AG20443 (cell line): ENCODE measurements around the gene DENND1A.
"Not testable (repeated sequence)": the region's sequence is repeated elsewhere in the genome, so short reads cannot be mapped to it uniquely, and the experiment has no call there.

Experiments used
- DNase-seq: peaks from one replicate; pipeline ENCODE4 v3.0.0; 2012; ENCODE audit warnings: low spot score, mixed read lengths

Gene DENND1A

DNA sequence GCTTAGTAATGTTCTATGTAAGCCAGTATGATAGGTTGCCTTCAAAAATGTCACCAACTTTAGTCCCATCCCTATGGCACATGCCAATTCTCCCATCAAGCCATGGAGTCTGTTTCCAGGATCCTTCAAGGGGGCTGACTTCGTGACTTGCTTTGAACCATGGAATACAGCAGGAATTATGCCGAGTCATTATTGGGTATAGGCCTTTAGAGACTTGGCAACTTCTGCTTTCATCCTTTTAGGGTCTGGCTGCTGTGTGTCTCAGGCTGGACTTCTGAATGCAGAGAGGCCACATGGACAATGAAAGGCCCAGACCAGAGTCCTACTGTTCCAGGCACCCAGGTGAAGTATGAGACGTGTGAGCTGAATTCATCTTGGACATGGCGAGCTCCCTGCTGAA, 109.8 kb downstream of the DENND1A start:
- DNase-seq: no peak

DNA sequence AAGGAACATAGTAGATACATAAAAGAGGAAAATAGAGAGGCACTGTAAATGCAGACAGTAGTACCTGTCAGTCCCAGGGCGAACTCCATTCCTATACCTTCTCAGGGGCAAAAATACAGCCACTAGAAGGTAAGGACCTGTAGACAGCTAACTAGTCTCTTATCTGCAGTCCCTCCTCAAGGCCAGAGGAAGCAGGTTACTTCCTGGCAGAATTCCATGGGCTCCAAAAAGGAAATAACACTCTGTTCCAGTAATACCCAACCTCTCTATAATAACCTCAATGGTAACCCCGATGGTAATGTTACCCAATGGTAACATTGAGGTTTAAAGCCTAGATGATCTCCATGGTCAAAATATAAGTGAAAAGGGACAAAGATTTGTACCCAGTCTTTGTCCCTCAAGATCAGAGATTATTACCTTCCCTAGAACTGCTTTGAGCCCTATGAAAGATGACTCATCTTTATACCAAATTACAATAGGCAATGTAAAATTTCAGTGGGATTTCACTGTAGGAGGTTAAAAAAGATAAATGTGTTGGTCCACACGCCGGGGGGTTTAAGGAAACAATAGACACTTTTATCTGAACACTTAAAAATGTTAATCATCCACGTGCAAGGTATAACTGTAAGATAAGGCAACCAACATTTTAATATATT, 113.0 kb downstream of the DENND1A start:
- no peak for DNase-seq

DNA sequence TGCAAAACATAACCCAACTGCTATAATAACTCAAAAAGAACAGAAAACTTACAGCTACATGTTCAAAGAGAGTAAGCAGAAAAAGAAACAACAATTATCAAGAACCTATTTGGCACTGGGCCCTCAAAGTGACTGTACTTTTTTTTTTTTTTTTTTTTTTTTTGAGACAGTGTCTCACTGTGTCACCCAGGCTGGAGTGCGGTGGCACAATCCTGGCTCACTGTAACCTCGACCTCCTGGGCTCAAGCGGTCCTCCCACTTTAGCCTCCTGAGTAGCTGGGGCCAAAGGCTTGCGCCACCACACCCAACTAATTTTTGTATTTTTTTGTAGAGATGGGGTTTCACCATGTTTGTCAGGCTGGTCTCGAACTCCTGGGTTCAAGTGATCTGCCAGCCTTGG, 114.1 kb downstream of the DENND1A start:
- DNase-seq: not testable (repeated sequence)

DNA sequence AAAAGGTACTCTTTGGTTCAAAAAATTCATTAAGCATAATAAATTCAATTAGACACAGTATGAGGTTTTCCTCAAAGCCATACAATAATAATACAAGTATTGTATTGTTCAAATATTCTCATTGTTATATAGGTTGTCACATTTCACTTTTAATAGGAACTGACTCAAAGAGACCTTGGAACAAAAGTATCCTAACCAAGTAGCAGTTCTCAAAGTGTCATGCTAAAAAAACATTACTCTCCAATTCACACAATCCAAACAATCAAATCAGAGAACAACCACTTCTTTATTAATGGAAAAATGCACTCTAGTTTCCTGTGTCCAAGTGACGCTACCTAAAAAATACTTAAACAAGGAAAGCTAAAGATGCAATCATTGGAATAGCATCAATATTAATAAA, 115.4 kb downstream of the DENND1A start:
- DNase-seq: no peak

DNA sequence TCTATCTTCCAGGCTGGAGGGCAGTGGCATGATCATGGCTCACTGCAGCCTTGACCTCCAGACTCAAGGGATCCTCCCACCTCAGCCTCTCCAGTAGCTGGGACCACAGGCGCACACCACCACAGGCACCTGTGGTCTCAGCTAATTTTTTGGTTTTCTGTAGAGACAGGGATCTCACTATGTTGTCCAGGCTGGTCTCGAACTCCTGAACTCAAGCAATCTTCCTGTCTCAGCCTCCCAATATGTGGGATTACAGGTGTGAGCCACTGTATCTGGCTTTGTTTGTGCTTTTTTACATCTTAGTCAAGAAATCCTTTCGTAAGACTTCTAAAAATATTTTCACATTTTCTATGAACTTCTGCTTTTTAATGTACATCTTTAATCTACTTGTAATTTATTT, 116.9 kb downstream of the DENND1A start:
- no peak for DNase-seq

DNA sequence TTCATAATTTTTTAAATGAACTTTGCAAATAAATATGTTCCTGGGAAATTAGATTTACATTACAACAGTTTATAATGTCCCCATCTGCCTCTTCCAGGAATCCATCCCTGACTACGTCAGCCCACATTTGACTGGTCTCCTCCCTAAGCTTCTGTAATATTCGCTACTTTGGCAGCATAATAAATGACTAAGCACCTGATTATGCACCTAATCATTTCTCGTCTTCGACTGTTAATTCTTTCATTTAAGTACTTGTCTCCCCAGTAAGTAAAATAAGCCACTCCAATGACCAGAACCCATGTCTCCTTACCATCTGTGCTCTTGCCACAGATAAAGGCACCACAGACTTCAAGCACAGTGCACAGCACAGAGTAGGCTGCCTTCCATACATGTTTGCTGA, 122.7 kb downstream of the DENND1A start:
- no peak for DNase-seq

DNA sequence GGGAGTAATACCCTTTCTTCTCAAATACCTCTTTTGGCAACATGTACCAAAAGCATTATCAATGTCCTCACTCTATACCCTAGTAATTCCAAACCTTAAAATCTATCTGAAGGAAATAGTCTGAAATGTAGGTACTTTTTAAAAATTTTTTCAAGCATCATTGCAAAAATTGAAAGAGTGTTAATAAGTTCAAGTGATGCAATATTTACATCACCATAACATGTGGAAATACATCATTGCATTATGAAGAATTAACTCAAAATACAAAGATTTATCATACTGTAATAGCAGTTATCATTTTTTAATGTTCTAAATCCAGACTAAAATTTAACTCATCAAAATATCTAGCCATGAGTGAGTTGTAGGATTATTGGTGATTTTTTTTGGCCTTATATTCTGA, 123.1 kb downstream of the DENND1A start:
- no peak for DNase-seq

DNA sequence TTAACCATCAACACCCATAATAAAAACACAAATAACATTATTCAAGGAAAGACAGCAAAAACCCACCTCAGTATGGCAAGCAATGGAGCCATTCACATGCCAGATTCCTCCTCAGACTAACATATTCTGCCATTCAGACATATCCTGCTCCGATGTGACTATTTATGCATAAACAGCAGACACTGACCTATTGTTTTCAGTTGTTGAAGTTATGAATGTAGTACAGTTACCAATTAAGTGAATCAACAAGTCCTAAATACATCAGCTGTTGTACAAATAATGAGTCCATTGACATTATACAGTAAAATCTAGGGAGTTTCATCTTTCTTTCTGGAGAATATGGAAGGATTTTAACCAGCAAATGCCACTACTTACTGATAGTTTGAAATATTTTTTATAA, 131.7 kb downstream of the DENND1A start:
- no peak for DNase-seq

DNA sequence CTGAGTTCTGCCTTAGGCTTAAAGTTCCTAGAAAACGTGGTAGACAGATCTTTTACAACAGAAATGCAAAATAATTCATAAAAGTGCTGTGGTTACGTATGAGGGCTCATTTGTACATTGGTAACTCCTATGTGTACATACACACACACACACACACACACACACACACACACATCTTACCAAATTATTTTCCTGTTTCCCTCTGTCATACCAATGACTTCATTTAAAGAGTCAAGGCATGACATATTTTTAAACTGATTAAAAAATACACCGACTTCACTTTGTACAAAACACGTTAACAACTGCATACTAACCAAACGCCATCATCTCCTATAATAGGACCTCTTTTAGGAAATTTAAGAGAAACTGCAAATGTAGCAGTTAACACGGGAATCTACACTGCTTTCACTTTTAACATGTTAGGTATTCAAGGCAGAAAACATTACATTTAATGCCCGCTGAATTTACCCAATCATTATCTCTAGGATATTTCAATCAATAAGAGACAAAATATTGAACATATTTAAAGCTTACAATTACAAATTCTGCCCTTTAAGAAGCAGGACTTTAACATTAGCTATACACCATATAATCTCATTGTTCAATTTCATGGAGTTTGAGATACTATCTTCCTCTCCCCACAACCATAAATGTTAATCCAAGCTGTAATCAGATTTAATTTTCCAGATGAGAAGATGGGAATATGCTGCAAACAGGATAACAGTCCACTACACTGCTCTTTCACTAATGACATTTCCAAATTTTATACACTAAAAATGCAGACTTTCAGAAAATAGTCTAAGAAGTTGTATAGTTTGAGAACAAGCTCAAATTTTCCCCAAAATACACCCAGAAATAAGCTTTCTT, 133.1 kb downstream of the DENND1A start:
- no peak for DNase-seq

DNA sequence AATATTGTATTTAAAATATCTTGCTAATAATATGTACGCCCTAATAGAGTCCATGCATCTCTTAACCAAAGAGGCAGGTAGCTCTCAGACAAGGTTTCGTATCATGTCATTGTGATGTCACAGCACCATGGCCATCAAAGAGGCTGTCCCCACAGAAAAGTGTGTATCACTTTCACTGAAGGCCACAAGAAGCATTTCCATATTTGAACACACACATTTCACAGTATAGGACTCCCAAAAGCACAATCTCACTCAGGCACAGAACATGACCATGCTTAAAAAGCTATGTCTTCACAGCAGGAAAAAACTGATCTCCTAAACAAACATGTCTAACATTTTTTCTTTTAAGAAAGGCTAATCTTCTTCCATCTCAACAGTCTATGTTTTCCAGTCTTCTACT, 133.8 kb downstream of the DENND1A start:
- no peak for DNase-seq

DNA sequence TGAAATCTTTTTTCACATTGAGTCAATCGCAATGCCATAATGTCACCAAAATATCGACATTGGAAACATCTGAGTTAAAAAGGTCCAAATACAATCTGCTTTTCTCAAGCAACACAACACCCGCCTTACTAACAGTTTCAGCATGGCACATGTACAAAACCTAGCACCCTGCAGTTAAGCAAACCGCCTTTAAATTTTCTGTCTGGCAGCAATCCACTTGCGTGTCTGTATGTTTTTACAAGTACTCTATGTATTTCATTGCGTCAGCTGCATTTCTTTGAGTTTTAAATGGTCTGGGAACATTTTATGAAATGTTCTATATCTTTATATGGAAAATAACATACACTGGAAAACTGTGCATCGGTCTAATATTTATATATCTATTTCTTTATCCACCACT, 134.6 kb downstream of the DENND1A start:
- no peak for DNase-seq

DNA sequence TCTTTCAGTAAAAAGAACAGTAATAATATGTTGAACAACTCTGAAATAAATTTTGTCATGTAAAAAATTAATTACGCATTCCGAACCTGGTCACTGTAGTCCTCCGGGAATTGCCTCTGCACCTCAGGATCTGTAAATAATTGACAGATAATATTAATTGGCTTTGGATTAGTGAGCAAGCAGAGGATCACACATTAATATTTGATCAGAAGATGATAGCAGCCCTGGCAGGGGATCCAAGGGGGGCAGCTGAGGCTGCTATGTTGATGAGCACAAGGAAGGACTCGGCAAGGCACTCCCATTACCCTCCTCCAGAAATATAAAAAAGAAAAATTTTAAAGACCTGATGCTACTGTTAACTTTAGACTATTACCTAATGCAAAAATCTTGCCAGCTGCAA, 137.4 kb downstream of the DENND1A start:
- no peak for DNase-seq

DNA sequence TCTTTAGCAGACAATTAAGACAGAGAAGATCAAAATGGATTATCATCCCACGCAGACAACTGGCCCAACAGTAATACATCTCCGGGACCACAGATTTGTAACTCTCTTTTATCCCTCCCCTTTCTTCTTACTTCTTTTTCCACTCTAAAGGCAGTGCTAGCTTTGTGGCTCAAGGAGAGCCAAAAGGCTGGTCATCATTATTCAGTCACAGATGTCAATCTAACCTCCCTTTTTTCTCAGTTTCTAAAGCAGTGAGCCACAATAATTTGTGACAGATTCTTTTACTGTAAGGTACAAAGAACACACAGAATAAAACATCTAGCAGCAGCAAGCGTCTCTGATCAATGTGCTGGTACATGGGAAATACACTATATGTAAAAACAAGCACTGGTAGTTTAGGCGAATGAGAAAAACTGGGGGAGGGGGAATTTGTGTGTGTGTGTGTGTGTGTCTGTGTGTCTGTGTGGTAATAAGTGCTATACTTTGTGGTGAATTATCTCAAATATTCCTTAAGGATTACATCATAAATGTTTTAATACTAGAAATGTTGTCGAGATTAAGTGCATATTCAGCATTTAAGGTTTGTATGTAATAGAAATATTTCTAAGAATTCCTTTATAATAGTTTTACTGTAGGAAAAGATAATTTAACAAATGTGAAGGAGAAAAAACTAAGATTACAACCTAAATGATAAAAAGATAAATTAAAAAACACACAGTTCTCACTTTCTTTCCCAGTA, 140.2 kb downstream of the DENND1A start:
- no peak for DNase-seq

DNA sequence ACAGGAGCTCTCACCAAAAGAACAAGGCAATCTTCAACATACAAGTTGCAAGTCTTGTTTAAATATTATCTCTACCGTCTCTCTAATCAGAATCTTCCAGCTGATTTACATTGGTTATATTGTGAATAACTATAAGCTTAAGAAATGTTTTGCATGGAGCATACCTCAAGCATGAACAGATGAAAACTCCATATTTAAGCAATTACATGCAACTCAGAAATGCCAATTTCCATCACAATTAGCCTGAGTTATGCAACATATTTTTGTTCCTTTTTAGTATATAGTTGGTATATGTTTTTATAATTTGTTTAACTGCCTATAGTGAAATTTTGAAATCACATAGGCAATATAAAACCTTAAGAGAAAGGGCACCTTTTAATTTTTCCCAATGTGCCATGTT, 142.5 kb downstream of the DENND1A start:
- DNase-seq: no peak

DNA sequence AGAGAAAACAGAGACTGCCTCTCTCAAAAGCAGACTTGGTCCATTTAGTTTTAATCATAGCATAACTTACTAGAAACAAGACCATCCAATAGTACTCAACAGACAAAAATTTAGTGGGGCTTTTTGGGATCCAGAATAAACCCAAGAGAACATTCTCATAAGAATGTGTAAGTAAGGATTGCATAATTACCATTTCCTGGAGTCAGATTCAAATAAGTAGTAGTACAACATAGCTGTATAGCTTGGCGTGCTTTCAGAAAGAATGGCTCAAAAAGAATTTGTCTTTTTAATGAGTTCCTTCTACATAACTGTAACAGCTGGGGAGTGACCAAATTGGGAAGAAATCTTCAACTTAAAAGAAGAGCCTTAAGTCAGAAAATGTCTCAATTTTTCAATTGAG, 145.4 kb downstream of the DENND1A start:
- DNase-seq: no peak

DNA sequence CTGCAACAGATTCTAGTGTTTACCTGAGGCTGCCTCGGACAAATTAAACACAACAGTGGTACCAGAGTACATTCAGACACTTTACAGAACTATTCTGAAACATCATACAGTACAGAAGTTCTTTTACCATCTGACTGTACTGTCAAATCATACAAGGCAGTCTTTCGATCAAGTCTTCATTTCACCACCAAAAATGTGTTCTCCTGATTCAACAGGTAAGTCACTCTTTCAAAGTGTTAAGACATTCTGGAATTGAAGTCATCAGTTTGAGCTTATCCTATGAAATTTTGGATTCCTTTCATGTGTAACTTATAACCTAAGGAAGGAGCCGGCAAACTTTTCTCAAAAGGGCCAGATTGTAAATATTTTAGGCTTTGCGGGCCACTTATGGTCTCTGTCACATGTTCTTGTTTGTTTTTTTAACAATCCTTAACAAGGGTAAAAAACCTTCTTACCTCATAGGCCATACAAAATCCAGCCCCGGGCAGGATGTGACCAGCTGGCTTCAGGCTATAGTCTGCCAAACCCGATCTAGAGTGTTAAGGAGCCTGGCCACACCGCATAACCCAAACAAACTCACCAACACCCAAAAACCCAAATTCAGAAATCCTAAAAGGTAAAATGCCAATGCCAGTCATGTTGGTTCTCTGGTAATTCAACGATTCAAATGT, 151.6 kb downstream of the DENND1A start:
- DNase-seq: no peak

DNA sequence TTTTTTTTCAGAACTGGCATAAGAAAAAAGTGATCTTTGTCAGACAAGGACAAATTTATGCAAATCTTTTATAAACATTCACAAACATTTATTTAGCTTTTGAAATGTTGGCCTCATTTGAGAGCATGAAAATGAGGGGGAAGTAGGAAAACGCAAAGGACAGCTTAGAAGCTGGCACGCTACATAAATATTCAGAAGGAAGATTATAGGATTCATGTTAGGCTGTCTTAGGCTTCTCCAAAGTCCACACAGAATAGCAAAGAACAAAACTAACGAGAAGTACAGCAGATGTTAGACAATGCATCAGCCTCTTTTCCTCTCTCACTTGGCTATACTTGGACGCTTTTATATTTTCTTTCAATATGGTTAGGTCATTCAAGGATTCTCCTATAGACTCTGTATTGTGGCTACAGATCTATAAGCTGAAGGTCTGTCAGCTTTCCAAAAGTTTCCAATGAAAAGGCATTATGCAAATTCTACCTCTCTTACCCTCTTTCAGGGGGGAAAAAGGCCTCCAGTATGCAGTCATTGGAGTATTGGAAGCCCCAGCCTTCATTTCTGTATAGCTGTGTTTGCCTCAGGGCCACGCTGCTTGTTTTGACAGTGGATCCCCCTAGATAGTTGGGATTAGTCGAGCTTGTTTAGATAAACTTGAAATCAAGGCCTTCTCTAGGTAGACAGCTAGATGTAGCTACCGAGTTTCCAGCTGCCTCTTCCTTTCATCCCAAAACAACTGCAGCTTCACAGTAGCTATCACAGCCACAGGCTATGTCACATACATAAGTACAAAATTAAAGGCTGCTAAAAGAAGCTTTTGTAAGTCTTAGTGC, 153.0 kb downstream of the DENND1A start:
- no peak for DNase-seq

DNA sequence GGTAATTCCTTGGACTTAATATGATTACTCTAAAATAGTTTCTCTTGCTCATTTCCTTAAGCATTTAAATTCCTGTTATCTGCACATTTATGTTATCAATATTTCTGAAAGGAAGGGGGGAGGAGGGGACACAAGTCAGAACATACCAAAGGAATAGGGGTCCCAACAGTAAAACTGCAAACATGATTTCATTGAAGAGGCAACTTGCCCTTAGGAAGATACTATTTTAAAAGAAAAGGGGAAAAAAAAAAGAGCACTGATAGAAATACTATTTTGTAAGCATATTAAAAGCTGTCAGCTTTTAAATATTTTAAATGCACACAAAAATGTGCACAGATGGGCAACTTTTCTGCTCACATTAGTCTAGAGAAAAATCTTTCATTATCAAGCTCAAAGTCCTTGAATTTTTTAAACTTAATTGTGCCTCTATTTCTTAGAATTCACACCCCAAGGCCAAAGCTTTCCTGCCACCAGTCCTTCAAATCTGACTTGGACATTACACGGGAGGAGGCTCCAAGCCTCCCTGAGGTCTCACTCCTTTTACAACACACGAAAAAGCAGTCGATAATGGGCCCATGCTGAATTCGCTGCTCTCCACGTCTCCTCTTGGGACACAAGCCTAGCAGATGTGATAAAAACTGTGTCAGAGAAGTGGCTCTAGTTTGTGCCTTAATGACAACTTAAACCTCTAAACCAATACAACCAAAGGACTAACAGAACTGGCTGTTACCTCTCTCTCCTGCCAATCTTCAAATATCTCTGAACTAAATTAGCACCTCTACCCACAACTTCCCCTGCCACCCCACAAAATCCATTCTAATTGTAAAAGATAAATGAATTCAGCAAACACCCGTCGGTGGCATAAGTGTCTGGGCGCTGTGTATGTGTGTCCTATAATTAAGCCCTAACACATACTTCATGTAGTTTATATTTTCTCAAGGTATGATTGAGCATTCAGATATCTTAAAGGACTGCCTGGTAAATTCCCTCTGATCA, 154.3 kb downstream of the DENND1A start:
- no peak for DNase-seq

DNA sequence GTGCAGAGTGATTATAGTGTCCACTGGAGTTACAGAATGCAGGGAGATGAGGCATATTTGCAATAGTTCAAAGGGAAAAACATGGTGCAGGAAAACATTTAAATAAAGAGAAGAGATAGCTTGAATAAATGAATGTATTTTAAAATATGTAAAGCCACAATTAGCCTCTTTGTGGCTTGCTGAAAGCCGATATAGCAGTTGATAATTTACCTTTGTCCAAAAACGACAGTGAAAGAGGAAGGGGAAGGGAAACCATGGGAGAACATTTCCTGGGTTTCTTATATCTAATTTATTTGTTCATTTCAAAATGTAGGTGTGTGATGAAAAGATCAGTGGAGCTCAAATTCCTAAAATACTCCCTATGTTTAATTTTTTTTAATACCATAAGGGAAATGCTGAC, 156.1 kb downstream of the DENND1A start:
- no peak for DNase-seq

DNA sequence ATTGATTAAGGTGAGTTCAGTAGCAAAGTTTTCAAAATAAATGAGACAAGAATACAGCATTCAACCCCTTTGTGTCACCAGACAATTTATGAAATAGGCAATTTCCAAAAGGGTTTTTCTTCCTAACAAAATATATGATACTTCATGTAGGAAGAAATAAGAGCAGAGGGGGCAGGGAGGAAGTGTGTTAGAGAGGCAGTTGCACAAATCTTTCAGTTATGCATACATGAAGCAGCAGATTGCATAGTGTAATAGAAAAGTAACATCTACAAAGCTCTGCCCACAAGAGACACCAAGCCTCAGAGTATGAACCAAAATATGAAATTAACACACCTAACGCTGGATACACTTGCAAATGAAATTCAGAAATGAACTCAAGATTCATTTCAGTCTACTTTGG, 157.0 kb downstream of the DENND1A start:
- DNase-seq: no peak
